Chondrocyte (in vitro differentiated cells): Measurements from ENCODE around the gene ITGA4. TPM values are rescaled to one million over a fixed set of nuclear protein-coding genes. Genes with fewer than 3 reads are reported as not detected.

Experiments
- DNase-seq: peaks from one replicate; pipeline ENCODE4 v3.0.0; 2021; ENCODE audit warnings: mixed read lengths, low spot score
- H3K27ac Mint-ChIP-seq: one replicate; pipeline ENCODE4 v1.8.0; 2021; ENCODE audit warnings: mild to moderate bottlenecking, moderate library complexity, mixed read lengths; ENCODE audit not compliant: unreplicated experiment
- H3K27me3 Mint-ChIP-seq: 2 replicates; pipeline ENCODE4 v1.8.0; 2021; ENCODE audit warnings: low read depth, mixed read lengths
- H3K36me3 Mint-ChIP-seq: 2 replicates; pipeline ENCODE4 v1.8.0; 2021; ENCODE audit warnings: low read depth, mixed read lengths
- H3K4me1 Mint-ChIP-seq: 2 replicates; pipeline ENCODE4 v1.8.0; 2021; ENCODE audit warnings: low read depth, mild to moderate bottlenecking, mixed read lengths
- H3K4me3 Mint-ChIP-seq: one replicate; pipeline ENCODE4 v1.8.0; 2021; ENCODE audit warnings: mild to moderate bottlenecking, moderate library complexity, mixed read lengths; ENCODE audit not compliant: unreplicated experiment
- H3K9me3 Mint-ChIP-seq: 2 replicates; pipeline ENCODE4 v1.8.0; 2021; ENCODE audit warnings: low read depth, mixed read lengths
- total RNA-seq: library from RNA; stranded (reverse); gene quantifications from 3 replicates; pipeline ENCODE4 v1.2.1, GENCODE V29; 2021
- TF ChIP-seq, protein P1 (sequence below): fragments of 200-600 bp; sonication (generic); IDR thresholded peaks from 2 replicates; pipeline ENCODE4 v1.5.0; 2021; ENCODE audit warnings: antibody characterized with exemption, mild to moderate bottlenecking, moderate library complexity

ITGA4 gene
- total RNA-seq, 1 donor from 2014 or later = 23.0 TPM

- Mint-ChIP-seq H3K27ac (no peak overlapping the region), H3K4me1 (no peaks in the 10 kb centered on the region), H3K9me3 (no peaks in the 10 kb centered on the region), H3K36me3 (peaks cover 14% of the 10 kb centered on the region), H3K27me3 (no peaks in the 10 kb centered on the region), H3K4me3 (no peak overlapping the region)
- no peak for DNase-seq
- TF ChIP-seq, protein P1, sequence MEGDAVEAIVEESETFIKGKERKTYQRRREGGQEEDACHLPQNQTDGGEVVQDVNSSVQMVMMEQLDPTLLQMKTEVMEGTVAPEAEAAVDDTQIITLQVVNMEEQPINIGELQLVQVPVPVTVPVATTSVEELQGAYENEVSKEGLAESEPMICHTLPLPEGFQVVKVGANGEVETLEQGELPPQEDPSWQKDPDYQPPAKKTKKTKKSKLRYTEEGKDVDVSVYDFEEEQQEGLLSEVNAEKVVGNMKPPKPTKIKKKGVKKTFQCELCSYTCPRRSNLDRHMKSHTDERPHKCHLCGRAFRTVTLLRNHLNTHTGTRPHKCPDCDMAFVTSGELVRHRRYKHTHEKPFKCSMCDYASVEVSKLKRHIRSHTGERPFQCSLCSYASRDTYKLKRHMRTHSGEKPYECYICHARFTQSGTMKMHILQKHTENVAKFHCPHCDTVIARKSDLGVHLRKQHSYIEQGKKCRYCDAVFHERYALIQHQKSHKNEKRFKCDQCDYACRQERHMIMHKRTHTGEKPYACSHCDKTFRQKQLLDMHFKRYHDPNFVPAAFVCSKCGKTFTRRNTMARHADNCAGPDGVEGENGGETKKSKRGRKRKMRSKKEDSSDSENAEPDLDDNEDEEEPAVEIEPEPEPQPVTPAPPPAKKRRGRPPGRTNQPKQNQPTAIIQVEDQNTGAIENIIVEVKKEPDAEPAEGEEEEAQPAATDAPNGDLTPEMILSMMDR = no peak
Observed at GRCh38 chr2:181540421-181540820, 83.2 kb downstream of the ITGA4 start.

- Mint-ChIP-seq H3K4me3 (no peak overlapping the region), H3K4me1 (no peaks in the 10 kb centered on the region), H3K27me3 (no peaks in the 10 kb centered on the region), H3K36me3 (peaks cover 12% of the 10 kb centered on the region), H3K27ac (no peak overlapping the region), H3K9me3 (peaks cover 4% of the 10 kb centered on the region)
- TF ChIP-seq, protein P1 = no peak
- DNase-seq = no peak
Observed at GRCh38 chr2:181542170-181542569, 85.0 kb downstream of the ITGA4 start.

- no peak overlapping the region for H3K27ac Mint-ChIP-seq
- H3K4me1 Mint-ChIP-seq = no peaks in the 10 kb centered on the region
- no peak for DNase-seq
- no peaks in the 10 kb centered on the region for H3K36me3 Mint-ChIP-seq
- peaks cover 4% of the 10 kb centered on the region for H3K9me3 Mint-ChIP-seq
- TF ChIP-seq, protein P1 = no peak
- no peak overlapping the region for H3K4me3 Mint-ChIP-seq
- no peaks in the 10 kb centered on the region for H3K27me3 Mint-ChIP-seq
Observed at GRCh38 chr2:181546086-181546485, 88.9 kb downstream of the ITGA4 start.

DNA sequence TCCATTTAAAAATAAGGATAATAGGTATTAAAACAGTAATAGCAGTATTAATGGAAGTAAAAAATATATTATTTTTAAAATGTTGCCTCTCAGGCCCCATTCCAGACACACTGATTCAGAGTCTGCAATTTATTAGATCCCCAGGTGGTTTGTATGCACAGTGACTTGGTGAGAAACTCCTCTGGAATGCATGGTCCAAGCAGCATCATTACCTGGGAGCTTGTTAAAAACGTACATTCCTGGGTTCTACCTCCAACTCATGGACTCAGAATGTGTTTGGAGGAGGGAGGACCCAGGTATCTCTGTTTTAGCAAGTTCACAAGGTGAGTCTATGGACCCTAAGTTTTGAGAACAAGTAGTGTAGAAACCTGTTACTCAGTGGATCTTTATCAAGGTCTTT is 95.6 kb downstream of the ITGA4 start:
- Mint-ChIP-seq H3K4me3 (no peak overlapping the region), H3K4me1 (peaks cover 7% of the 10 kb centered on the region), H3K27ac (no peak overlapping the region), H3K9me3 (no peaks in the 10 kb centered on the region), H3K36me3 (no peaks in the 10 kb centered on the region), H3K27me3 (no peaks in the 10 kb centered on the region)
- TF ChIP-seq, protein P1 = no peak
- no peak for DNase-seq

DNA sequence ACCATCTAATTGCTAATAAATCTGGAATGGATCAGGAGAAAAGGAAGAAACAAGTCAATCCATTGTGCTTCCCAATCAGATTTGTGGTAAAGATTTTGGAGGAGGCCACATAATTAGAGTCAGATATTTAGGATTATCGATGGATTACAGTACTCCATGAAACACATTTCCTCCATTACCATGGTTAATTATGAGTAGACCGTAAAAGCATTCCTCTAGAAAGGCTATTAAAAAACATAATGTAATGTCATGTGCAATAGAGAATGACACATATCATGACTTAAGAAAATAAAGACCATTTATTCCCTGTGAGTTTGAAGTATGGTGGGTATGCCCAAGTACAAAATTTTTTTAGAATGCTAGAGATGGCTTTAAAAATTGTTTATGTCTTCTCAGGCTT is 96.1 kb downstream of the ITGA4 start:
- no peak for DNase-seq
- Mint-ChIP-seq H3K27ac (no peak overlapping the region), H3K9me3 (no peaks in the 10 kb centered on the region), H3K36me3 (no peaks in the 10 kb centered on the region), H3K27me3 (no peaks in the 10 kb centered on the region), H3K4me1 (peaks cover 7% of the 10 kb centered on the region), H3K4me3 (no peak overlapping the region)
- TF ChIP-seq, protein P1 = no peak
